K562 (cell line): ENCODE results near the gene RALGAPB. TPM values are rescaled to one million over a fixed set of nuclear protein-coding genes. Genes with fewer than 3 reads are reported as not detected.

ENCODE experiments used
- ATAC-seq: fragments of 200-7000 bp; cut with Tn5 transposase; 3 replicates; pipeline ENCODE4 v1.9.1; 2020; ENCODE audit warnings: moderate library complexity
- BruUV-seq: library from RNA; stranded (reverse); fragments of 400-500 nt; replicated peaks from 2 replicates; lab custom pipeline; 2021; lab: Mats Ljungman, UMichigan
- CTCF ChIA-PET: fragments of 300-600 bp; formaldehyde crosslinking; extraction: SDS; loops from one replicate; lab custom pipeline; 2021; ENCODE audit warnings: low intra/inter-chr PET ratio; lab: Yijun Ruan, JAX
- POLR2A ChIA-PET: fragments of 300-600, 350-650 bp; sonication (Branson Sonifier 250); formaldehyde crosslinking; extraction: SDS; loops from one replicate; lab custom pipeline; 2021; ENCODE audit warnings: antibody characterized with exemption, inconsistent platforms; lab: Yijun Ruan, JAX
- DNase-seq, 4 experiments: peaks; one replicate each; pipeline versions ENCODE4 v3.0.0 to v3.0.0-alpha.2; 2011 to 2018; ENCODE audit warnings: low spot score in 3 of 4, mixed read lengths in 3 of 4; ENCODE audit errors: extremely low read depth in 1 of 4
- FAIRE-seq: peaks from 2 replicates; lab custom pipeline; 2011; peaks lifted over from hg19 to GRCh38; lab: Jason Lieb, UNC
- H2AFZ ChIP-seq: 2 replicates; pipeline ENCODE4 v1.6.0; 2011; ENCODE audit warnings: low read depth, low read length, control low read depth, inconsistent platforms
- H3K27ac ChIP-seq: fragments of 200-600 bp; 3 replicates; pipeline ENCODE4 v1.8.0; 2011; ENCODE audit warnings: low read depth, mild to moderate bottlenecking, control low read depth, inconsistent platforms, low read length, moderate library complexity, mixed read lengths; ENCODE audit errors: extremely low read depth
- H3K27me3 ChIP-seq, 2 experiments: fragments of 300-600 bp in 1 of 2; 2 replicates in 1 of 2; 3 replicates in 1 of 2; pipeline versions ENCODE4 v1.6.0 to v1.8.0; 2011; ENCODE audit warnings: inconsistent platforms in 2 of 2, low read length in 2 of 2, mild to moderate bottlenecking in 1 of 2, mixed read lengths in 1 of 2, moderate library complexity in 1 of 2; ENCODE audit not compliant: control insufficient read depth in 2 of 2, insufficient read depth in 2 of 2
- H3K36me3 ChIP-seq: fragments of 300-600 bp; 3 replicates; pipeline ENCODE4 v1.8.0; 2011; ENCODE audit warnings: mild to moderate bottlenecking, low read length, inconsistent platforms; ENCODE audit not compliant: control insufficient read depth, insufficient read depth
- H3K4me1 ChIP-seq, 2 experiments: fragments of 200-600 bp in 1 of 2; replicated peaks in 1 of 2; 2 replicates in 1 of 2; 3 replicates in 1 of 2; pipeline versions ENCODE4 v1.5.1 to v1.8.0; 2011; ENCODE audit warnings: inconsistent platforms in 2 of 2, low read length in 2 of 2, mild to moderate bottlenecking in 1 of 2, mixed read lengths in 1 of 2, moderate library complexity in 1 of 2; ENCODE audit not compliant: control insufficient read depth in 2 of 2, insufficient read depth in 2 of 2
- H3K4me2 ChIP-seq: 2 replicates; pipeline ENCODE4 v1.6.1; 2011; ENCODE audit warnings: low read length, control low read depth, inconsistent platforms, mixed read lengths; ENCODE audit not compliant: insufficient read depth
- H3K4me3 ChIP-seq: fragments of 200-600 bp; sonication (generic), shearing (Covaris generic); 2 replicates; pipeline ENCODE4 v1.5.1; 2016; ENCODE audit warnings: control low read depth, inconsistent platforms
- H3K79me2 ChIP-seq: fragments of 200-600 bp; 3 replicates; pipeline ENCODE4 v1.8.0; 2011; ENCODE audit warnings: low read length, inconsistent platforms; ENCODE audit not compliant: control insufficient read depth, insufficient read depth
- H3K9ac ChIP-seq, 2 experiments: 2 replicates each; pipeline versions ENCODE4 v1.6.0 to v1.6.1; 2011; ENCODE audit warnings: low read depth in 2 of 2, low read length in 2 of 2, control low read depth in 1 of 2, inconsistent platforms in 1 of 2, mild to moderate bottlenecking in 1 of 2, mixed read lengths in 1 of 2; ENCODE audit not compliant: insufficient read depth in 1 of 2
- H3K9me1 ChIP-seq: one replicate; pipeline ENCODE4 v1.6.0; 2011; ENCODE audit warnings: inconsistent platforms, mild to moderate bottlenecking, low read length, moderate library complexity; ENCODE audit not compliant: control insufficient read depth, insufficient read depth
- H3K9me3 ChIP-seq: replicated peaks from 2 replicates; pipeline ENCODE4 v1.5.1; 2011; ENCODE audit warnings: low read depth, low read length, inconsistent platforms; ENCODE audit not compliant: control insufficient read depth, insufficient read depth
- H4K20me1 ChIP-seq: replicated peaks from 2 replicates; pipeline ENCODE4 v1.6.1; 2011; ENCODE audit warnings: low read length, inconsistent platforms, mixed read lengths; ENCODE audit not compliant: control insufficient read depth, insufficient read depth
- ETV1 ChIP-seq: fragments of 450-650 bp; conservative IDR thresholded peaks from 2 replicates; pipeline ENCODE4 v1.6.1; 2016; ENCODE audit warnings: missing genetic modification characterization, control low read depth, low read depth, missing compliant biosample characterization
- FOXM1 ChIP-seq, 2 experiments: fragments of 450-650 bp in 1 of 2; sonication (generic) in 1 of 2; formaldehyde crosslinking in 1 of 2; IDR thresholded peaks; 2 replicates each; pipeline versions ENCODE4 v1.6.1 to v1.9.0; 2017 to 2022; ENCODE audit warnings: low read depth in 2 of 2, mild to moderate bottlenecking in 2 of 2, missing genetic modification reagents in 1 of 2, moderate library complexity in 1 of 2
- FOXO4 ChIP-seq: fragments of 450-650 bp; formaldehyde crosslinking; IDR thresholded peaks from 2 replicates; pipeline ENCODE4 v1.4.0; 2020; ENCODE audit warnings: mild to moderate bottlenecking, moderate library complexity
- HEY1 ChIP-seq: fragments of 250-450 bp; sonication (Bioruptor Pico); IDR thresholded peaks from 2 replicates; pipeline ENCODE4 v1.5.0; 2020; ENCODE audit warnings: mild to moderate bottlenecking, moderate library complexity, borderline replicate concordance
- HINFP ChIP-seq: fragments of 450-650 bp; conservative IDR thresholded peaks from 2 replicates; pipeline ENCODE4 v1.6.1; 2016; ENCODE audit warnings: missing genetic modification characterization, low read depth, mild to moderate bottlenecking, control low read depth, missing compliant biosample characterization
- MTA3 ChIP-seq: fragments of 450-650 bp; formaldehyde crosslinking; IDR thresholded peaks from 2 replicates; pipeline ENCODE4 v1.6.1; 2017; ENCODE audit warnings: mild to moderate bottlenecking, borderline replicate concordance
- TAF15 ChIP-seq: fragments of 200-400 bp; formaldehyde crosslinking; IDR thresholded peaks from 2 replicates; pipeline ENCODE4 v1.6.1; 2017; ENCODE audit warnings: mild to moderate bottlenecking, low read depth, low read length, moderate library complexity
- TARDBP ChIP-seq: fragments of 450-650 bp; IDR thresholded peaks from 2 replicates; pipeline ENCODE4 v1.6.1; 2016
- TSHZ1 ChIP-seq: fragments of 250-450 bp; sonication (Bioruptor Pico); IDR thresholded peaks from 2 replicates; pipeline ENCODE4 v1.4.0; 2020; ENCODE audit warnings: mild to moderate bottlenecking, moderate library complexity
- ZNF253 ChIP-seq: fragments of 250-450 bp; sonication (Bioruptor Pico); conservative IDR thresholded peaks from 2 replicates; pipeline ENCODE4 v1.6.1; 2021; ENCODE audit warnings: mild to moderate bottlenecking
- WGBS: fragments of 100-300 bp; shearing (Covaris generic); methylation state at CpG from one replicate; pipeline ENCODE4 v1.1.6; 2016; ENCODE audit warnings: low coverage, mixed read lengths; ENCODE audit not compliant: insufficient coverage; ENCODE audit errors: missing lambda C conversion rate; 5-methylcytosine and 5-hydroxymethylcytosine counted together
- in situ Hi-C: fragments of 300-500 bp; cut with MboI; formaldehyde crosslinking; loops from 4 replicates; pipeline ENCODE4 v1.15.0; 2018; ENCODE audit warnings: inconsistent platforms, mixed read lengths
- intact Hi-C: fragments of 100-400 bp; cut with micrococcal nuclease; formaldehyde crosslinking; loops from 2 replicates; pipeline ENCODE4 v1.14.2; 2022
- polyA plus RNA-seq, 8 experiments: library from polyadenylated mRNA; depleted of rRNA in 4 of 8; stranded (reverse) in 5 of 8; unstranded in 3 of 8; fragments of >200 nt; fragmentation: Nextera tagmentation in 2 of 8; fragmentation: Illumina TruSeq in 1 of 8; extraction: Ambion mirVana in 2 of 8; extraction: Trizol in 1 of 8; gene quantifications; 2 replicates each; pipeline versions ENCODE4 v1.2.1 to v1.2.3, GENCODE V29; 2011 to 2014; ENCODE audit warnings: inconsistent platforms in 1 of 8, missing spikeins in 1 of 8
- total RNA-seq, 7 experiments: library from RNA; depleted of rRNA in 6 of 7; stranded (reverse); fragments of >200 nt in 6 of 7; fragmentation: Illumina TruSeq in 2 of 7; extraction: Trizol in 2 of 7; gene quantifications; 2 replicates each; pipeline versions ENCODE4 v1.2.1 to v1.2.3, GENCODE V29; 2011 to 2021; ENCODE audit warnings: low replicate concordance in 1 of 7
- TF ChIP-seq, protein P1 (sequence below): sonication (generic); formaldehyde crosslinking; IDR thresholded peaks from 2 replicates; pipeline ENCODE4 v1.8.1; 2022; ENCODE audit warnings: missing genetic modification reagents
- TF ChIP-seq, protein P2 (sequence below): fragments of 450-650 bp; formaldehyde crosslinking; IDR thresholded peaks from 2 replicates; pipeline ENCODE4 v1.4.0; 2020; ENCODE audit warnings: mild to moderate bottlenecking

The RALGAPB gene
- total and polyA plus RNA-seq, 9 of the 15 experiments (the other 6 are each of a cell fraction or from before 2014, with no cell fraction given) = 4.3 to 25.6 (median 13.6) TPM

DNA sequence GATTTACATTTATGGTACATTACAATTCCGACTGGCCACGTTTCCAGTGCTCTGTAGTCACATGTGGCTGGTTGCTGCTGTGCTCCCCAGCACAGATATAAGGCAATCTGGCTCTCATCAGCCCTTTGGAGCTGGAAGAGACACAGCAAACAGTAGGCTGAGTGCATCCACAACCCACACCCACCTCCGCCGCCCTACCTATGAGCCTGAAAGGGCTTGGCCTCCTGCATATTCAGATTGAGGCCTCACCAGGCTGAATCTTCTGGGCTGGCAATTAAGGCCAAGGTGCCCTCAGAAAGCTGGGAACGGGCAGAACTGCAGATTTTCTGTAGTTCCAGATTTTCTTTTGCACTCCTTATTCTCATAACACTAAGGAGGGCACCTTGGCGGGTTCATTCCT, 34.8 kb upstream of the RALGAPB start:
- Histone ChIP-seq H3K9me3 (no peaks in the 10 kb centered on the region), H3K27ac (no peak overlapping the region), H3K4me3 (no peak overlapping the region), H3K9ac (peak overlapping the region in 1 of 2 experiments; percentile 48; a peak in 1 of 4 replicates), H3K4me1 (peaks cover 10 to 15% of the 10 kb centered on the region in 2 experiments; a peak in 4 of 5 replicates), H3K79me2 (peaks cover 24% of the 10 kb centered on the region), H3K9me1 (no peaks in the 10 kb centered on the region), H2AFZ (peak overlapping the region; percentile 45; the same call in 1 of the 2 replicates), H3K36me3 (peaks cover 21% of the 10 kb centered on the region), H3K27me3 (no peaks in the 10 kb centered on the region), H3K4me2 (no peak overlapping the region), H4K20me1 (peaks cover 17% of the 10 kb centered on the region)
- FAIRE-seq = no peak
- WGBS = 57% methylated on average over 6 of the region's 6 CpGs
- ChIA-PET CTCF (no interaction called here), POLR2A (interaction anchor here (0.7 to 2.0 kb wide), 3 partner anchors 8 to 470 kb away, joined by 3 to 9 read pairs (median 5); no protein-coding TSS in a partner anchor)
- in situ Hi-C loops = no loop called here
- intact Hi-C loops = loop anchor here (5.0 kb wide), 1 partner anchor 35 kb away; the partner anchor contains the start of gene RALGAPB
- no peak for ATAC-seq
- DNase-seq = no peak
- BruUV-seq = no TSS peak
- TF ChIP-seq ZNF253 (CRISPR knock-in tag) = no peak
- no peak for TF ChIP-seq TARDBP
- no peak for TF ChIP-seq HEY1 (CRISPR knock-in tag)
- no peak for TF ChIP-seq HINFP
- TF ChIP-seq, protein P1, sequence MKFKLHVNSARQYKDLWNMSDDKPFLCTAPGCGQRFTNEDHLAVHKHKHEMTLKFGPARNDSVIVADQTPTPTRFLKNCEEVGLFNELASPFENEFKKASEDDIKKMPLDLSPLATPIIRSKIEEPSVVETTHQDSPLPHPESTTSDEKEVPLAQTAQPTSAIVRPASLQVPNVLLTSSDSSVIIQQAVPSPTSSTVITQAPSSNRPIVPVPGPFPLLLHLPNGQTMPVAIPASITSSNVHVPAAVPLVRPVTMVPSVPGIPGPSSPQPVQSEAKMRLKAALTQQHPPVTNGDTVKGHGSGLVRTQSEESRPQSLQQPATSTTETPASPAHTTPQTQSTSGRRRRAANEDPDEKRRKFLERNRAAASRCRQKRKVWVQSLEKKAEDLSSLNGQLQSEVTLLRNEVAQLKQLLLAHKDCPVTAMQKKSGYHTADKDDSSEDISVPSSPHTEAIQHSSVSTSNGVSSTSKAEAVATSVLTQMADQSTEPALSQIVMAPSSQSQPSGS = no peak
- TF ChIP-seq ETV1 = no peak
- no peak for TF ChIP-seq FOXO4 (CRISPR knock-in tag)
- TF ChIP-seq TAF15 = no peak
- TF ChIP-seq, protein P2, sequence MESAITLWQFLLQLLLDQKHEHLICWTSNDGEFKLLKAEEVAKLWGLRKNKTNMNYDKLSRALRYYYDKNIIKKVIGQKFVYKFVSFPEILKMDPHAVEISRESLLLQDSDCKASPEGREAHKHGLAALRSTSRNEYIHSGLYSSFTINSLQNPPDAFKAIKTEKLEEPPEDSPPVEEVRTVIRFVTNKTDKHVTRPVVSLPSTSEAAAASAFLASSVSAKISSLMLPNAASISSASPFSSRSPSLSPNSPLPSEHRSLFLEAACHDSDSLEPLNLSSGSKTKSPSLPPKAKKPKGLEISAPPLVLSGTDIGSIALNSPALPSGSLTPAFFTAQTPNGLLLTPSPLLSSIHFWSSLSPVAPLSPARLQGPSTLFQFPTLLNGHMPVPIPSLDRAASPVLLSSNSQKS (CRISPR knock-in tag) = no peak
- no peak for TF ChIP-seq MTA3
- no peak for TF ChIP-seq TSHZ1
- TF ChIP-seq FOXM1 (IDR thresholded peaks at IDR 0.05; ENCODE audit: low read depth) = no peak
- no peak for TF ChIP-seq FOXM1 (CRISPR knock-in tag; IDR thresholded peaks at IDR 0.05; ENCODE audit: low read depth)
